AG09309 (cell line): ENCODE measurements around the gene ATP11C.

Source experiments
- DNase-seq: peaks from one replicate; pipeline ENCODE4 v3.0.0-alpha.2; 2010; ENCODE audit warnings: low read depth
- H3K4me3 ChIP-seq: 2 replicates; pipeline ENCODE4 v1.5.1; 2011; ENCODE audit warnings: mild to moderate bottlenecking, low read depth, low read length, moderate library complexity; ENCODE audit not compliant: control insufficient read depth
- TF ChIP-seq, protein P1 (sequence below): IDR thresholded peaks from 2 replicates; pipeline ENCODE4 v1.5.1; 2011; ENCODE audit warnings: mild to moderate bottlenecking, low read depth, low read length, inconsistent platforms; ENCODE audit not compliant: insufficient read depth, control insufficient read depth; ENCODE audit errors: missing control alignments

Gene ATP11C

DNA sequence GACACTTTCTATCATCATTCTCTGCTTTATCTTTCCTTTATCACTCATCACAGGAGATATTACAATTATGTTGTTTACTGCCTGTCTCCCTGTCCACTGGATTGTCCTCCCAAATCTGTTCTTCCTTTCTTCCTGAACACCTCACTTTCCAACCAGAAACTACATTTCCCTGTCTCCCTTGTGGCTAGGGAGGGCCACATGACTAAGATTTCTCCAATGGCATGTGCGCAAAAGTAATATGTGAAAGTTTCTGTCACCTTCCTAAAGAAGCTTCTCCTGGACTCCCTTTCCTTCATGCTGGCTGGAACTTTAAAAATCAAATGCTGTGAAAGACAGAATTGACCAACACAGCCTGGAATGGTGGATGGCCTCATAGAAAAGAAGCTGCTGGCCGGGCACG, 25.8 kb downstream of the ATP11C start:
- DNase-seq: no peak
- no peak overlapping the region for H3K4me3 ChIP-seq
- TF ChIP-seq, protein P1, sequence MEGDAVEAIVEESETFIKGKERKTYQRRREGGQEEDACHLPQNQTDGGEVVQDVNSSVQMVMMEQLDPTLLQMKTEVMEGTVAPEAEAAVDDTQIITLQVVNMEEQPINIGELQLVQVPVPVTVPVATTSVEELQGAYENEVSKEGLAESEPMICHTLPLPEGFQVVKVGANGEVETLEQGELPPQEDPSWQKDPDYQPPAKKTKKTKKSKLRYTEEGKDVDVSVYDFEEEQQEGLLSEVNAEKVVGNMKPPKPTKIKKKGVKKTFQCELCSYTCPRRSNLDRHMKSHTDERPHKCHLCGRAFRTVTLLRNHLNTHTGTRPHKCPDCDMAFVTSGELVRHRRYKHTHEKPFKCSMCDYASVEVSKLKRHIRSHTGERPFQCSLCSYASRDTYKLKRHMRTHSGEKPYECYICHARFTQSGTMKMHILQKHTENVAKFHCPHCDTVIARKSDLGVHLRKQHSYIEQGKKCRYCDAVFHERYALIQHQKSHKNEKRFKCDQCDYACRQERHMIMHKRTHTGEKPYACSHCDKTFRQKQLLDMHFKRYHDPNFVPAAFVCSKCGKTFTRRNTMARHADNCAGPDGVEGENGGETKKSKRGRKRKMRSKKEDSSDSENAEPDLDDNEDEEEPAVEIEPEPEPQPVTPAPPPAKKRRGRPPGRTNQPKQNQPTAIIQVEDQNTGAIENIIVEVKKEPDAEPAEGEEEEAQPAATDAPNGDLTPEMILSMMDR: no peak

DNA sequence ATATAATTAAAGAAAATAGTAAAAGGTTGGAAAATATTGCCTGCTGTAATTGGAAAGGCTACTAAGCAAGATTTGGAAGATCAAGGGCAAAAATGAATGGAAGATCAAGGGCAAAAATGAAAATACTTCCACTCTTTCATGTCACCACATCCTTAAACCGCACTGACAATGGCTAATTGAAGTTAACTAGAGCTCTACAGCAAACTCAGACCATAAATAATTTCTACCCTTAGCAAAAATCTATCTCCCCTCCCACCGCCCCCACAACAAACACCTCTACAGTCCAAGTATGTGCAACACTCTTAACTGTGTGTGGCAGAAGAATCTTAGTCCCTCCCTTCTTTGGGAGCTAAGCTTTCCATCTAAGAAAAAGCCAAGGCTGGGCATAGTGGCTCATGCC, 27.1 kb downstream of the ATP11C start:
- TF ChIP-seq, protein P1: no peak
- H3K4me3 ChIP-seq: no peak overlapping the region
- no peak for DNase-seq

DNA sequence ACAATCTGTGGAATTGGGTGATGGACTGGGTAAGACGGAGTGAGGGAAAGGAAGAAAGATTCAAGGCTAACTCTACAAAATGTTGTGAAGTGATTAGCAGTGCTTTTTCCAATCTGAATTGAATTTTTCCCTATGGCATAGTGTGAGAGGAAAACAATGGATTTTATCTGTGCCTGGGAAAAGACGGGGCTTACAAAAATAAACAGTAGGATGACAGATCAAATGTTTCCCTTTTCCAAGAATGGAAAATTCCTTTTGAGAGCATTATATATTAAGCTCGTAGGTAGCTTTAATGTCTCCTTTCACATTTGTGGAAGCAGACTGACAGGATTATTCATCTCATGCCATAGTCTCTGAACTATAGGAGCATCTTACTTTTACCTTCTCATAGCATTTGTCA, 27.8 kb downstream of the ATP11C start:
- H3K4me3 ChIP-seq: no peak overlapping the region
- DNase-seq: no peak
- TF ChIP-seq, protein P1: no peak

DNA sequence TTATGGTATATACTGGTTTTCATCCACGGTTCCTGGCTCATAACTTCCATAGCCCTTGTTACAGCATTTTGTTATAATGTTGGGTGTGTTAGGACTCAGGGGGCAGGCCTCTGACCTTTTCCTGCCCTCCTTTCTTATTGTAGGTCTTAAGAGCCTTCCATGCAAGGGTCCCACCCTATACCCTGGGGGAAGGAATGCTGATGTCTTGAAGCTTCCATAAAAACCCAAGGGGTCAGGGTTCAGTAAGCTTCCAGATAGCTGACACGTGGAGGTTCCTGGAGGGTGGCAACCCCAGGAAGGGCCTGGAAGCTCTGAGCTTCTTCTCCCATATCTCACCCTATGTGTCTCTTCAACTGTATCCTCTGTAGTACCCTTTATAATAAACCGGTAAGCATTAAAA, 29.6 kb downstream of the ATP11C start:
- TF ChIP-seq, protein P1: no peak
- DNase-seq: no peak
- H3K4me3 ChIP-seq: no peak overlapping the region

DNA sequence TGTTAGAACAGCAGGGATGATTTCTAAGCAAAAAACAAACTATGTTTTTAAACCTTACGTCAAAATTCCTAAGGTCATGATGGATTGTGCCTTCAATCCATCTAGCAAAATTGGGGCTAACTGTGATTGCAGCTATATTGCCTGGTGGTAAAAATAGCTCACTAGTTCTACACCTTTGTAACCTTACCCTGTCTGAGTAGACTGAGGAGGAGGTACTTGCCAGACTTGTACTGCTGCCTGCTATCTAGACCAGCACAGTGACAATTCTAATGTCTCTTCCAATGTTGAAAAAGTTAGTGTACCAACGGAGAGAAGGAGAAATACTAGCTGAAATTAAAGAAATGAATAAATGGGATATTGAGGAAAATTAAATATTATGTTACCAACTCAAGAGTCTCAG, 30.3 kb downstream of the ATP11C start:
- H3K4me3 ChIP-seq: no peak overlapping the region
- TF ChIP-seq, protein P1: no peak
- DNase-seq: no peak

- TF ChIP-seq, protein P1: no peak
- H3K4me3 ChIP-seq: no peak overlapping the region
- DNase-seq: no peak
Observed at GRCh38 chrX:139898334-139898733, 34.5 kb downstream of the ATP11C start.

GRCh38 chrX:139892512-139892911, 40.3 kb downstream of the ATP11C start:
- no peak for DNase-seq
- TF ChIP-seq, protein P1: no peak
- no peak overlapping the region for H3K4me3 ChIP-seq
